Measurements from ENCODE around the gene RNF10. TPM values are rescaled to one million over a fixed set of nuclear protein-coding genes. Genes with fewer than 3 reads are reported as not detected.
A peak's percentile ranks its signal among the peaks of the same experiment; 100 is the strongest.
"Not testable (repeated sequence)": the region's sequence is repeated elsewhere in the genome, so short reads cannot be mapped to it uniquely, and the experiment has no call there.

The RNF10 gene
- polyA plus RNA-seq, 1 donor from 2014 or later: 111 TPM

DNA sequence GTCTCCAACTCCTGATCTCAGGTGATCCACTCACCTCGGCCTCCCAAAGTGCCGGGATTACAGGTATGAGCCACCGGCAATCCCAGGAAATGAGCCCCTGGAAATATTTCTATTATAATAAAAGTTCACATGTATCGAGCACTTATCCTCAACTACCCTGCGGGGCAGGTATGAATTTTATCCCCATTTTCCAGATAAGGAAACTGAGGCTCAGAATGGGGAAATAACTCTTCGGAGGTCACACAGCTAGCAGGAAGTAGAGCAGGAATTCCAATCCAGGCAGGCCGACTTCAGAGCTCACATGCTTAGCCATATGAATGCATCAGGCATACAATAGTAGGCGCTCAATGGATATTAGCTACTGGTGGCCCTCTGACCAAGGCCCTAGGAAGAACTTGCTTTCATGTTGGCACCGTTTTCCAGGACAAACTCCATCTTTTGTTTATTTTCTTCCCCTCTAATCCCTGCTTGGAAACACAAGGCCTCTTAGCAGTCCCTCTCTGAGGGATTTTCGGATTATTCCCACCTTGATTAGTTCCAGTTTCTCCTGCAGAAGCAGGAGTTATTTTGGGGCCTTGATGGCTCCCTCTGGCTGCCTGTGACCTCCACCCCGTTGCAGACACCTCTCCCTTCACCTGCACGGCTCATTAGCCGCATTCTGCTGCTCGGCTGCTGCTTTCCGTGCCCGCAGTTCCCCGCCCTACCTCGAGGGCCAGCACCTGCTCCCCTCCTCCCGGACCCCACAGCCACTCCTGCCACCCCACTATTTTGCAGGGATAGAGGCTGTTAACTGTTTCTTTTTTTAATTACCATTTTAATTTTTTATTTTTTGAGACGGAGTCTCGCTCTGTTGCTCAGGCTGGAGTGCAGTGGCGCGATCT lies 65.8 kb downstream of the RNF10 start:
- no peak overlapping the region for H3K27ac Mint-ChIP-seq
- peaks cover 24% of the 10 kb centered on the region for H3K27me3 Mint-ChIP-seq
- no peaks in the 10 kb centered on the region for H3K4me1 Mint-ChIP-seq
- H3K9me3 Mint-ChIP-seq: no peaks in the 10 kb centered on the region
- no peaks in the 10 kb centered on the region for H3K36me3 Mint-ChIP-seq
- H3K4me3 Mint-ChIP-seq: no peak overlapping the region

- not testable (repeated sequence) for H3K4me1 Mint-ChIP-seq, H3K9me3 Mint-ChIP-seq, H3K36me3 Mint-ChIP-seq, H3K27ac Mint-ChIP-seq, H3K4me3 Mint-ChIP-seq
- peaks cover 23% of the 10 kb centered on the region for H3K27me3 Mint-ChIP-seq
Measured at GRCh38 chr12:120602416-120602815, 68.3 kb downstream of the RNF10 start.

DNA sequence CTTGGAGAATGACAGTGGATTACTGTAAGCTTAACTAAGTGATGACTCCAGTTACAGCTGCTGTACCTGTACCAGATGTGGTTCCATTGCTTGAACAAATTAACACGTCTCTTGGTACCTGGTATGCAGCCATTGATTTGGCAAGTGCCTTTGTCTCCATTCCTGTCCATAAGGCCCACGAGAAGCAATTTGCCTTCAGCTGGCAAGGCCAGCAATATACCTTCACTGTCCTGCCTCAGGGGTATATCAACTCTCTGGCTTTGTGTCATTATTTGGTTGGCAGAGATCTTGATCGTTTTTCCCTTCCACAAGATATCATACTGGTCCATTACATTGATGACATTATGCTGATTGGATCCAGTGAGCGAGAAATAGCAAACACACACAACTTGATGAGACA lies 76.4 kb downstream of the RNF10 start:
- Mint-ChIP-seq H3K27me3 (peaks cover 10% of the 10 kb centered on the region), H3K36me3 (no peaks in the 10 kb centered on the region), H3K4me1 (no peaks in the 10 kb centered on the region), H3K9me3 (no peaks in the 10 kb centered on the region), H3K4me3 (no peak overlapping the region), H3K27ac (no peak overlapping the region)

DNA sequence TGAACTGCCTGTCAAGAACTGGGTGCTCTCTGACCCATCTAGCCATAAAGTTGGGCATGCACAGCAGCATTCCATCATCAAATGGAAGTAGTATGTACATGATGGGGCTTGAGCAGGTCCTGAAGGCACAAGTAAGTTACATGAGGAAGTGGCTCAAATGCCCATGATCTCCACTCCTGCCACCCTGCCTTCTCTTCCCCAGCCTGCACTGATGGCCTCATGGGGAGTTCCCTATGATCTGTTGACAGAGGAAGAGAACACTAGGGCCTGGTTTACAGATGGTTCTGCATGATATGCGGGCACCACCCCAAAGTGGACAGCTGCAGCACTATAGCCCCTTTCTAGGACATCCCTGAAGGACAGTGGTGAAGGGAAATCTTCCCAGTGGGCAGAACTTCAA lies 77.4 kb downstream of the RNF10 start:
- H3K36me3 Mint-ChIP-seq, H3K27me3 Mint-ChIP-seq, H3K4me3 Mint-ChIP-seq, H3K9me3 Mint-ChIP-seq, H3K27ac Mint-ChIP-seq, H3K4me1 Mint-ChIP-seq: not testable (repeated sequence)

DNA sequence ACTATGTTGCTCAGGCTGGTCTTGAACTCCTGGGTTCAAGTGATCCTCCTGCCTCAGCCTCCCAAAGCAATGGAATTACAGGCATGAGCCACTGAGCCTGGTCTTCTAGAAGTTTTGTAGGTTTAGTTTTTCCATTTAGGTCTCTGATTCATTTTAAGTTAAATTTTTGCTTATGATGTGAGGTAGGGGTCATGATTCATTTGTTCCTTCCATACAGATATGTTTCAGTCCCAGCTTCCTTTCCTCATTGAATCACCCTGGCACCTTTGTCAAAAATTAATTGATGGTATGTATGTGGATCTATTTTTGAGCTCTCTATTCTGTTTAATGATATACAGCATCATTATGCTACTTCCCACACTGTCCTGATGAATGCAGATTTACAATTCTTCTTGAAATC lies 80.7 kb downstream of the RNF10 start:
- H3K27ac Mint-ChIP-seq: no peak overlapping the region
- H3K4me1 Mint-ChIP-seq: peaks cover 0 to 1% (median 0%) of the 10 kb centered on the region in 3 donors
- no peak overlapping the region for H3K4me3 Mint-ChIP-seq
- H3K27me3 Mint-ChIP-seq: peaks cover 8% of the 10 kb centered on the region
- no peaks in the 10 kb centered on the region for H3K36me3 Mint-ChIP-seq
- H3K9me3 Mint-ChIP-seq: peaks cover 0 to 3% (median 0%) of the 10 kb centered on the region in 3 donors

GRCh38 chr12:120617193-120617592 lies 83.0 kb downstream of the RNF10 start:
- not testable (repeated sequence) for H3K36me3 Mint-ChIP-seq, H3K9me3 Mint-ChIP-seq, H3K4me3 Mint-ChIP-seq, H3K27ac Mint-ChIP-seq, H3K4me1 Mint-ChIP-seq
- H3K27me3 Mint-ChIP-seq: peaks cover 10% of the 10 kb centered on the region

DNA sequence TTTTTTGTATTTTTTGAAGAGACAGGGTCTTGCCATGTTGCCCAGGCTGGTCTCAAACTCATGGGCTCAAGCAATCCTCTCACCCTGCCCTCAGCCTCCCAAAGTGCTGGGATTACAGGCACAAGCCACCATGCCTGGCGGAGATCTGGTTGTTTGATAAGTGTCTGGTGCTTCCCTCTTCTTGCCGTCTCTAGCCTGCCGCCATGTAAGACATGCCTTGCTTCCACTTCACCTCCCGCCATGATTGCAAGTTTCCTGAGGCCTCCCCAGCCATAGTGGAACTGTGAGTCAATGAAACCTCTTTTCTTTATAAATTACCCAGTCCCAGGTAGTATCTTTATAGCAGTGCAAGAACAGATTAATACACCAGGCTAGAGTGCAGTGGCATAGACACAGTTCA lies 83.6 kb downstream of the RNF10 start:
- H3K9me3 Mint-ChIP-seq, H3K4me1 Mint-ChIP-seq, H3K27ac Mint-ChIP-seq, H3K4me3 Mint-ChIP-seq, H3K36me3 Mint-ChIP-seq, H3K27me3 Mint-ChIP-seq: not testable (repeated sequence)

- H3K4me3 Mint-ChIP-seq: no peak overlapping the region
- peaks cover 0 to 1% (median 0%) of the 10 kb centered on the region in 3 donors for H3K4me1 Mint-ChIP-seq
- peaks cover 0 to 3% (median 0%) of the 10 kb centered on the region in 3 donors for H3K9me3 Mint-ChIP-seq
- H3K27ac Mint-ChIP-seq: no peak overlapping the region
- H3K27me3 Mint-ChIP-seq: peaks cover 11% of the 10 kb centered on the region
- H3K36me3 Mint-ChIP-seq: no peaks in the 10 kb centered on the region
Measured at GRCh38 chr12:120618954-120619615, 84.9 kb downstream of the RNF10 start.

DNA sequence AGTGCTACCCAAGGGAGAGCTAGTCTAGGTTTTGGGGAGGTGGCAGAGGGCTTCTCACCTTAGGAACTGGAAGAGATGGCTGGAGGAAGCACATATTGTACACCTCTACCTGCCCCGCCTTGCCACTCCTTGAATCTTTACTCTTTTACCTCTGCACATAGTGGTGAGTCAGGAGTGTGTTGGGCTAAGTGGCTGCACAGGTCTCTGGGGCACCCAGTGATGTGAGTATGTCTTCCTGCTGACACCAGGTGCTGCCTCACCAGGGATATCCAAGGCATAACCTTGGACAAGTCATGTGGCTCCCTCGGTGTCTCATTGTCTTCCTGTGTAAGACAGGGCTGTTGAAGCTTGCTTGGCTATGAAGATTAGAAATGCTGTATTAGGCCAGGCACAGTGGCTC lies 86.5 kb downstream of the RNF10 start:
- Mint-ChIP-seq H3K4me3 (no peak overlapping the region), H3K27ac (no peak overlapping the region), H3K27me3 (peaks cover 13% of the 10 kb centered on the region), H3K4me1 (peaks cover 0 to 1% (median 0%) of the 10 kb centered on the region in 3 donors), H3K9me3 (peaks cover 0 to 3% (median 0%) of the 10 kb centered on the region in 3 donors), H3K36me3 (no peaks in the 10 kb centered on the region)

DNA sequence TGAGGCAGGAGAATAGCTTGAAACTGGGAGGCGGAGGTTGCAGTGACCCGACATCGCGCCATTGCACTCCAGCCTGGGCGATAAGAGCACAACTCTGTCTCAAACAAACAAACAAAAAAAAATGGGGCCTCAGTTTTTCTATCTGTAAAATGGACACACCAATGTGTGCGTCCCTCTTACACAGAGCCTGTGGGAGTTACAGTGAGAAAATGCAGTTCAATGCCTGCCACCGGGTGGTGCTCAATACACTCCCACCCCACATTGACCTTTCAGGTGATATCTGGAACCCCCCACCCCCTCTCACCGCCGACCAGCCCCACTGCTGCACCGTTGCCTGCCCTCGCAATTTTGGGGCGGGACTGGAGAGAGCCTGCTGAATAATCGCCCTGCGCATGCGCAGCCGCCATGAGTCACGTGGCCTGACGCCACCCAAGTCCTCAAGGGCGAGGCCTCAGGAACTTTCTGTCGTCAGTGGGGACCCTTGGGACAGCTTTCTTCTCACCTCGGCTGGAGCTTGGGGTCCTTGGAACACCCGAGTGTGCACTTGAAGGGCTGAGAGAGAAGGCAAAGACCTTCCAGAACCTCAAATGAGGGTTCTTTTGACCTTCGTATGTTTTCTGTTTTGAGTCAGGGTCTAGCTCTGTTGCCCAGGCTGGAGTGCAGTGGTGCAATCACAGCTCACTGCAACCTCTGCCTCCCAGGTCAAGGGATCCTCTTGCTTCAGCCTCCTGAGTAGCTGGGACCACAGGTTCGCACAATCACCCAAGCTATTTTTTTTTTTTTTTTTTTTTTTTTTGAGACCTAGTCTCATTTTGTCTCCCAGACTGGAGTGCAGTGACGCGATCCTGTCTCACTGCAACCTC lies 91.6 kb downstream of the RNF10 start:
- no peaks in the 10 kb centered on the region for H3K4me1 Mint-ChIP-seq
- H3K27me3 Mint-ChIP-seq: peaks cover 7% of the 10 kb centered on the region
- H3K36me3 Mint-ChIP-seq: no peaks in the 10 kb centered on the region
- no peak overlapping the region for H3K27ac Mint-ChIP-seq
- peak overlapping the region in 1 of 4 donors; percentile 76 for H3K4me3 Mint-ChIP-seq
- no peaks in the 10 kb centered on the region for H3K9me3 Mint-ChIP-seq

Other genes with a start within 250 kb of the RNF10 start
- gene RNU4-2, start 242.5 kb upstream of the RNF10 start, polyA plus RNA-seq: not detected
- gene RNU4-1, start 241.1 kb upstream of the RNF10 start, polyA plus RNA-seq: not detected
- gene SIRT4, start 232.0 kb upstream of the RNF10 start, polyA plus RNA-seq: 0.74 TPM
- gene PLA2G1B, start 206.6 kb upstream of the RNF10 start, polyA plus RNA-seq: not detected
- gene MSI1, start 165.2 kb upstream of the RNF10 start, polyA plus RNA-seq: not detected
- gene COX6A1, start 96.2 kb upstream of the RNF10 start, polyA plus RNA-seq: 830 TPM
- 53.0 TPM for gene TRIAP1, start 88.0 kb upstream of the RNF10 start, polyA plus RNA-seq
- 23.0 TPM for gene GATC, start 87.9 kb upstream of the RNF10 start, polyA plus RNA-seq
- gene SRSF9, start 64.6 kb upstream of the RNF10 start, polyA plus RNA-seq: 204 TPM
- gene DYNLL1, start 38.2 kb upstream of the RNF10 start, polyA plus RNA-seq: 442 TPM
- 29.1 TPM for gene COQ5, start 5.2 kb upstream of the RNF10 start, polyA plus RNA-seq
- gene POP5, start 47.0 kb downstream of the RNF10 start, polyA plus RNA-seq: 74.2 TPM
- not detected for gene CABP1, start 106.3 kb downstream of the RNF10 start, polyA plus RNA-seq
- 64.3 TPM for gene MLEC, start 152.8 kb downstream of the RNF10 start, polyA plus RNA-seq
- gene UNC119B, start 176.1 kb downstream of the RNF10 start, polyA plus RNA-seq: 4.9 TPM
- gene ACADS, start 191.5 kb downstream of the RNF10 start, polyA plus RNA-seq: 14.1 TPM

Measured in IgD-negative memory B cell (primary cell).